ENCODE measurements around the gene SLC39A3. TPM values are rescaled to one million over a fixed set of nuclear protein-coding genes. Genes with fewer than 3 reads are reported as not detected.

The SLC39A3 gene
- total RNA-seq, 1 experiment from 2014 or later, result 33.2 TPM

GRCh38 chr19:2694196-2694595 lies 45.6 kb downstream of the SLC39A3 start:
- Histone ChIP-seq H3K4me3 (ENCODE audit: low read depth, low read length) (no peak overlapping the region), H3K27me3 (replicated peaks; ENCODE audit: control insufficient read depth, insufficient read depth, low read length) (no peaks in the 10 kb centered on the region), H3K9me3 (no peaks in the 10 kb centered on the region), H3K36me3 (ENCODE audit: control insufficient read depth, insufficient read depth, low read length) (no peaks in the 10 kb centered on the region), H3K4me1 (no peaks in the 10 kb centered on the region)
- no TSS peak for BruUV-seq (replicated peaks)
- no peak for DNase-seq
- no peaks in the 10 kb centered on the region for H3K36me3 Mint-ChIP-seq (ENCODE audit: insufficient read depth, unreplicated experiment)
- H3K4me1 Mint-ChIP-seq (ENCODE audit: low read depth, unreplicated experiment), result no peaks in the 10 kb centered on the region
- H3K27ac Mint-ChIP-seq (ENCODE audit: unreplicated experiment), result no peak overlapping the region
- ChIA-PET POLR2A (no interaction called here), CTCF (no interaction called here)
- peaks cover 7% of the 10 kb centered on the region for H3K27me3 Mint-ChIP-seq (ENCODE audit: insufficient read depth, unreplicated experiment)
- H3K9me3 Mint-ChIP-seq (ENCODE audit: unreplicated experiment), result no peaks in the 10 kb centered on the region
- H3K4me3 Mint-ChIP-seq (ENCODE audit: unreplicated experiment), result no peak overlapping the region
- intact Hi-C loops (cut with micrococcal nuclease; ENCODE audit: unreplicated experiment), result no loop called here
- TF ChIP-seq, protein P1, sequence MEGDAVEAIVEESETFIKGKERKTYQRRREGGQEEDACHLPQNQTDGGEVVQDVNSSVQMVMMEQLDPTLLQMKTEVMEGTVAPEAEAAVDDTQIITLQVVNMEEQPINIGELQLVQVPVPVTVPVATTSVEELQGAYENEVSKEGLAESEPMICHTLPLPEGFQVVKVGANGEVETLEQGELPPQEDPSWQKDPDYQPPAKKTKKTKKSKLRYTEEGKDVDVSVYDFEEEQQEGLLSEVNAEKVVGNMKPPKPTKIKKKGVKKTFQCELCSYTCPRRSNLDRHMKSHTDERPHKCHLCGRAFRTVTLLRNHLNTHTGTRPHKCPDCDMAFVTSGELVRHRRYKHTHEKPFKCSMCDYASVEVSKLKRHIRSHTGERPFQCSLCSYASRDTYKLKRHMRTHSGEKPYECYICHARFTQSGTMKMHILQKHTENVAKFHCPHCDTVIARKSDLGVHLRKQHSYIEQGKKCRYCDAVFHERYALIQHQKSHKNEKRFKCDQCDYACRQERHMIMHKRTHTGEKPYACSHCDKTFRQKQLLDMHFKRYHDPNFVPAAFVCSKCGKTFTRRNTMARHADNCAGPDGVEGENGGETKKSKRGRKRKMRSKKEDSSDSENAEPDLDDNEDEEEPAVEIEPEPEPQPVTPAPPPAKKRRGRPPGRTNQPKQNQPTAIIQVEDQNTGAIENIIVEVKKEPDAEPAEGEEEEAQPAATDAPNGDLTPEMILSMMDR (IDR thresholded peaks at IDR 0.05; ENCODE audit: insufficient read depth in 1 of 2, low read depth in 1 of 2, low read length in 1 of 2, severe bottlenecking in 1 of 2, unreplicated experiment in 1 of 2), result no peak

DNA sequence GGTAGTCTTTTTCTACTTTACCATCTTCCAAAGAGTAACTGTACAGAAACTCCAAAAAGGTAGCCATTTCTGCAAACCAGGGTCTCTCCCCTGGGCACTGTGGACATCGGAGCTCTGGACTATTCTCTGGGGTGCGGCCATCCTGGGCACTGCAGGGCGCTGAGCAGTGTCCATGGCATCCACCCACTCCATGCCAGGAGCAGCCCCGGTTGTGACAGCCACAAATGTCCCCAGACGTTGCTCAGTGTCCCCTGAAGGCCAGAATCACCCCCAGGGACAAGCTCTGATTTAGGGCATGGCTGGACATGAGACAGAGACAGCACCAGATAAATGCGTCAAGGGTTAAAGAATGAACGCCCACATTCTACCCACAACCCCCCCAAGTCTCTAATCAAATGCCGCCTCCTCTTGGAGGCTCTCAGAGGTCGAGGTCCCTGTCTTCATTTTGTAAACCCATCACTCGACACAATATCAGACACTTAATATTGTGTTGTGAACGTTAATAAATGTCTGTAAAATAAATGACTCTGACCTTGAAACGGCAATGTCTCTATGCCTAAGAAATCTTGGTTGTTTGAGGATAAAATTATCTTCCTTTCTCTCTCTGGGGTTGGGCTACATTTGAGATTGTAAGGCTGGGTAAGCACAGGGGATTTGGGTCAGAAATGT lies 46.2 kb downstream of the SLC39A3 start:
- DNase-seq, result no peak
- H3K9me3 ChIP-seq, result no peaks in the 10 kb centered on the region
- ChIA-PET CTCF (no interaction called here), POLR2A (no interaction called here)
- no peaks in the 10 kb centered on the region for H3K9me3 Mint-ChIP-seq (ENCODE audit: unreplicated experiment)
- no peaks in the 10 kb centered on the region for H3K27me3 ChIP-seq (replicated peaks; ENCODE audit: control insufficient read depth, insufficient read depth, low read length)
- H3K36me3 ChIP-seq (ENCODE audit: control insufficient read depth, insufficient read depth, low read length), result no peaks in the 10 kb centered on the region
- no peaks in the 10 kb centered on the region for H3K36me3 Mint-ChIP-seq (ENCODE audit: insufficient read depth, unreplicated experiment)
- no peaks in the 10 kb centered on the region for H3K4me1 Mint-ChIP-seq (ENCODE audit: low read depth, unreplicated experiment)
- no peak overlapping the region for H3K27ac Mint-ChIP-seq (ENCODE audit: unreplicated experiment)
- H3K4me3 Mint-ChIP-seq (ENCODE audit: unreplicated experiment), result no peak overlapping the region
- no TSS peak for BruUV-seq (replicated peaks)
- TF ChIP-seq, protein P1 (IDR thresholded peaks at IDR 0.05; ENCODE audit: insufficient read depth in 1 of 2, low read depth in 1 of 2, low read length in 1 of 2, severe bottlenecking in 1 of 2, unreplicated experiment in 1 of 2), result no peak
- no peak overlapping the region for H3K4me3 ChIP-seq (ENCODE audit: low read depth, low read length)
- H3K27me3 Mint-ChIP-seq (ENCODE audit: insufficient read depth, unreplicated experiment), result peaks cover 4% of the 10 kb centered on the region
- no peaks in the 10 kb centered on the region for H3K4me1 ChIP-seq
- intact Hi-C loops (cut with micrococcal nuclease; ENCODE audit: unreplicated experiment), result no loop called here

DNA sequence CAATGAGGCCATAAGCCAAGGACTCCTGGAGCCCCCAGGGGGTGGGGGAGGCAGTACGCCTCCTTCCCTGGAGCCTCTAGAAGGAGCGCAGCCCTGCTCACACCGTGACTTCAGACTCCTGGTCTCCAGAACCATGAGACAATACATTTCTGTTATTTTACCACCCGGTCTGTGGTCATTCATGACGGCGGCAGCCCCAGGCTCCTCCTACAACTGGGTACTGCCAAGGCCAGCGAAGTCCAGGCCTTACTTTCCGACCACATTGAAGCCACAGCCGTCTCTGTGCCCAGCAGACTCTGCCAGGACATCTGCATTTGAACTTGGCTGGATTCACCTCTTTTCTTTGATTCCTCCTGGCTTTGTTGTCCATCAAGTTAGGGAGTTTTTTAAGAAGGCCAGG lies 47.9 kb downstream of the SLC39A3 start:
- ChIA-PET CTCF (no interaction called here), POLR2A (no interaction called here)
- Histone ChIP-seq H3K36me3 (ENCODE audit: control insufficient read depth, insufficient read depth, low read length) (no peaks in the 10 kb centered on the region), H3K4me1 (no peaks in the 10 kb centered on the region), H3K9me3 (no peaks in the 10 kb centered on the region), H3K4me3 (ENCODE audit: low read depth, low read length) (no peak overlapping the region), H3K27me3 (replicated peaks; ENCODE audit: control insufficient read depth, insufficient read depth, low read length) (no peaks in the 10 kb centered on the region)
- DNase-seq, result no peak
- Mint-ChIP-seq H3K27me3 (ENCODE audit: insufficient read depth, unreplicated experiment) (peaks cover 2% of the 10 kb centered on the region), H3K36me3 (ENCODE audit: insufficient read depth, unreplicated experiment) (no peaks in the 10 kb centered on the region), H3K9me3 (ENCODE audit: unreplicated experiment) (no peaks in the 10 kb centered on the region), H3K4me1 (ENCODE audit: low read depth, unreplicated experiment) (no peaks in the 10 kb centered on the region), H3K4me3 (ENCODE audit: unreplicated experiment) (no peak overlapping the region), H3K27ac (ENCODE audit: unreplicated experiment) (no peak overlapping the region)
- TF ChIP-seq, protein P1 (IDR thresholded peaks at IDR 0.05; ENCODE audit: insufficient read depth in 1 of 2, low read depth in 1 of 2, low read length in 1 of 2, severe bottlenecking in 1 of 2, unreplicated experiment in 1 of 2), result no peak
- no TSS peak for BruUV-seq (replicated peaks)
- intact Hi-C loops (cut with micrococcal nuclease; ENCODE audit: unreplicated experiment), result no loop called here

Measured in Caco-2 (cell line).